Measurements from ENCODE around the gene CYB5R3. TPM values are rescaled to one million over a fixed set of nuclear protein-coding genes. Genes with fewer than 3 reads are reported as not detected.

CYB5R3 gene
- total and polyA plus RNA-seq, 4 donors = 49.4 to 210 (median 134) TPM

DNA sequence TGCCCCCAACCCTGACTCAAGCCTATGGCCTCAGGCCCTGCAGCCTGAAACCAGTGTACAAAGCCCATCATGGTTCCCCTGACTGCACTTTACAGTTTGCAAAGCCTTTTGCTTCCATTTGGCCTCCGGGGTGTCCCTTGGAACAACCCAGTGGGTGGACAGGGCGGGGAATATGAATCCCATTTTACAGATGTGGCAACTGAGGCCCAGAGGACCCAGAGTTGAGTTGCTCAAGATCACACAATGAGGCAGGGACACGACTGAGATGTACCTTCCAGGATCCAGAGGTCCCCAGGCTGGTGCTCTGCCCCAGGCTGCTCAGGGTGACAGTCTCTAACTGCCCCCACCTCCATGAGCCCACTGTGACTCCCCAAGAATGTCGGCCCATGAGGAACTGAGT, 29.1 kb downstream of the CYB5R3 start (continued):
- TF ChIP-seq, protein P1, sequence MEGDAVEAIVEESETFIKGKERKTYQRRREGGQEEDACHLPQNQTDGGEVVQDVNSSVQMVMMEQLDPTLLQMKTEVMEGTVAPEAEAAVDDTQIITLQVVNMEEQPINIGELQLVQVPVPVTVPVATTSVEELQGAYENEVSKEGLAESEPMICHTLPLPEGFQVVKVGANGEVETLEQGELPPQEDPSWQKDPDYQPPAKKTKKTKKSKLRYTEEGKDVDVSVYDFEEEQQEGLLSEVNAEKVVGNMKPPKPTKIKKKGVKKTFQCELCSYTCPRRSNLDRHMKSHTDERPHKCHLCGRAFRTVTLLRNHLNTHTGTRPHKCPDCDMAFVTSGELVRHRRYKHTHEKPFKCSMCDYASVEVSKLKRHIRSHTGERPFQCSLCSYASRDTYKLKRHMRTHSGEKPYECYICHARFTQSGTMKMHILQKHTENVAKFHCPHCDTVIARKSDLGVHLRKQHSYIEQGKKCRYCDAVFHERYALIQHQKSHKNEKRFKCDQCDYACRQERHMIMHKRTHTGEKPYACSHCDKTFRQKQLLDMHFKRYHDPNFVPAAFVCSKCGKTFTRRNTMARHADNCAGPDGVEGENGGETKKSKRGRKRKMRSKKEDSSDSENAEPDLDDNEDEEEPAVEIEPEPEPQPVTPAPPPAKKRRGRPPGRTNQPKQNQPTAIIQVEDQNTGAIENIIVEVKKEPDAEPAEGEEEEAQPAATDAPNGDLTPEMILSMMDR (IDR thresholded peaks at IDR 0.05; ENCODE audit: low read depth, low read length, missing input control) = no peak
- no peak for TF ChIP-seq JUND (IDR thresholded peaks at IDR 0.05)
- TF ChIP-seq RXRA (IDR thresholded peaks at IDR 0.05) = no peak
- TF ChIP-seq FOXA1 (IDR thresholded peaks at IDR 0.05) = no peak
- TF ChIP-seq, protein P2, sequence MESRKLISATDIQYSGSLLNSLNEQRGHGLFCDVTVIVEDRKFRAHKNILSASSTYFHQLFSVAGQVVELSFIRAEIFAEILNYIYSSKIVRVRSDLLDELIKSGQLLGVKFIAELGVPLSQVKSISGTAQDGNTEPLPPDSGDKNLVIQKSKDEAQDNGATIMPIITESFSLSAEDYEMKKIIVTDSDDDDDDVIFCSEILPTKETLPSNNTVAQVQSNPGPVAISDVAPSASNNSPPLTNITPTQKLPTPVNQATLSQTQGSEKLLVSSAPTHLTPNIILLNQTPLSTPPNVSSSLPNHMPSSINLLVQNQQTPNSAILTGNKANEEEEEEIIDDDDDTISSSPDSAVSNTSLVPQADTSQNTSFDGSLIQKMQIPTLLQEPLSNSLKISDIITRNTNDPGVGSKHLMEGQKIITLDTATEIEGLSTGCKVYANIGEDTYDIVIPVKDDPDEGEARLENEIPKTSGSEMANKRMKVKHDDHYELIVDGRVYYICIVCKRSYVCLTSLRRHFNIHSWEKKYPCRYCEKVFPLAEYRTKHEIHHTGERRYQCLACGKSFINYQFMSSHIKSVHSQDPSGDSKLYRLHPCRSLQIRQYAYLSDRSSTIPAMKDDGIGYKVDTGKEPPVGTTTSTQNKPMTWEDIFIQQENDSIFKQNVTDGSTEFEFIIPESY (IDR thresholded peaks at IDR 0.05) = no peak

DNA sequence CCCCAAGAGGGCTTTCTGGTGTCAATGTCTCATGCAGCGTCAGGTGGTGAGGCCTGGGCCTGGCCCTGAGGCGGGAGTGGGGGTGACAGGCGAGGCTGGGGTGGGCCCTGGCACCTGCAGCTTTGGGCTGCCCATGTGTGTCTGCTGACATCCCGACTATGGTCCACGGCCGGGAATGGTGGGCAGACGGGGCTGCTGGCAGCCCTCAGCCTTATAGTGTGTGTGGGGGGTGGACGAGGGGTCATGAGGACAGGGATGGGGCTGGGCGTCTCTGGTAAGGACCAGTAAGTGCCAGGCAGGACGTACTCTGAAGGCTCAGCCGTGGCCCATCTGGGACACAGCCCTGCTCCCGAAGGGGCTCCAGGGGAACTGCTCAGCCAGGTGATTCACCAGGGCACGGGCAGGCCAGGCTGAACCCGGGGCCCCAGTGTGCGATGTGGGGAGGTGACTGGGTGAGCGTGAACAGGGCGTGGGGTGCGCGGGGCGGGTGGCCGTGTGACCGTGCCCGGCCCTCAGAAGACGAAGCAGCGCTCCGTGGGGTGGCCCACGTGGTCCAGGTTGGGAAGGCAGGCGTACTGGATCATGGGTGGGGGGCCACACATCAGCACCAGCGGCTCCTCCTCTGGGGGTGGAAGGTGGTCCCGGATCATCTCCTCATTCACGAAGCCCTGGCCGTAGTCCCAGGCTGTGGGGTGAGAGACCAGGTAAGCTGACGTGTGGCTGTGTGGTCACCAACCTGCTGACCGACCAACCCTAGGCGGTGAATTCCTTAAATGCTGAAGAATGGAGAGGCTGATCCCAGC, 29.7 kb downstream of the CYB5R3 start:
- TF ChIP-seq, protein P2 (IDR thresholded peaks at IDR 0.05) = no peak
- TF ChIP-seq JUND (IDR thresholded peaks at IDR 0.05) = no peak
- TF ChIP-seq FOXA2 (IDR thresholded peaks at IDR 0.05) = no peak
- whole genome bisulfite sequencing = 96% methylated on average over 35 of the region's 35 CpGs
- H3K27ac ChIP-seq (ENCODE audit: low read depth in 1 of 2, low read length in 2 of 2) = no peak overlapping the region
- H3K27me3 ChIP-seq (ENCODE audit: control insufficient read depth in 4 of 4, insufficient read depth in 4 of 4, low read length in 3 of 4) = no peaks in the 10 kb centered on the region
- H3K9ac ChIP-seq (ENCODE audit: low read depth in 1 of 2, low read length in 2 of 2) = no peak overlapping the region
- H3K36me3 ChIP-seq (ENCODE audit: control insufficient read depth in 4 of 4, insufficient read depth in 3 of 4, low read depth in 1 of 4, low read length in 3 of 4) = peaks cover 2 to 27% (median 5%) of the 10 kb centered on the region in 4 donors
- H3K4me1 ChIP-seq (ENCODE audit: control insufficient read depth in 4 of 4, insufficient read depth in 4 of 4, low read length in 3 of 4) = peaks cover 3 to 27% (median 14%) of the 10 kb centered on the region in 4 donors
- no peaks in the 10 kb centered on the region for H3K9me3 ChIP-seq (ENCODE audit: control insufficient read depth in 4 of 4, low read length in 3 of 4)
- DNase-seq (ENCODE audit: low spot score) = no peak
- no peak overlapping the region for H3K4me3 ChIP-seq (ENCODE audit: low read depth in 1 of 3, low read length in 3 of 3)

DNA sequence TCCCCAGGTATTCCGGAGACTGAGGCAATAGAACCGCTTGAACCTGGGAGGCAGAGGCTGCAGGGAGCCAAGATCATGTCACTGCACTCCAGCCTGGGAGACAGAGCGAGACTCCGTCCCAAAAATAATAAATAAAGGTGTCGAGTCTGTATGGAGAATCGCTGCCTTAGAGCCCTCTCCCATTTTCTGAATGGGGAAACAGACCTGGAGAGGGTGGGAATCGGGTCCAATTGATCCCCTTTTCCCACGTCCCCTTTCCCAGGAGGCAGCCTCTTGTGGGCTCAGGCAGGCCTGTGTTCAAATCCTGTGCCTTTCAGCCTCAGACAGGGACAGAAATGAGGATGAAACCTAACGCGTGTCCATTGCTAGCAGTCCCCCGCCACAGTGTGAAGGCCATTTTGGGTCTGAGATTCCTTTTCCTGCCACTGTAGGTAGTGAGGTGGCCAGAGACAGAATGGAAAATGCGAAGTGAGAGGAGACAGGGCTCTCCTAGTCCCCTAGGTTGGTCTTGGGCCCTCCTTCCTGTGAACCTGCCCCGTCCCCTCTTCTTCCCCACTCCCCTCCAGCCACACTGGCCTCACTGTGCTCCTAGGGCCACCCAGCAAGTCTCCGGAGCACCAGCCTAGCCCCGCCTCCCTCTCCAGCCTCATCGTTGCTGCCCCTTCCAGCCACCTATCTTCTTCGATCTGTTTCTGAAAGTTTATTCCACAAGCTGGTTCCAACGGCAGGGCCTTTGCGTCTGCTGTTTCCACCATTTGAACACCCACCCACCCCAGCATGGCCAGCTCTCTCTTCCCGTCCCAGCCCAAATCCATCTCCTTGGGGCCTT, 31.8 kb downstream of the CYB5R3 start:
- no peak overlapping the region for H3K4me3 ChIP-seq (ENCODE audit: low read depth in 1 of 3, low read length in 3 of 3)
- WGBS = 78% methylated on average over 20 of the region's 20 CpGs
- peaks cover 0 to 16% (median 3%) of the 10 kb centered on the region in 4 donors for H3K36me3 ChIP-seq (ENCODE audit: control insufficient read depth in 4 of 4, insufficient read depth in 3 of 4, low read depth in 1 of 4, low read length in 3 of 4)
- no peaks in the 10 kb centered on the region for H3K9me3 ChIP-seq (ENCODE audit: control insufficient read depth in 4 of 4, low read length in 3 of 4)
- no peak for DNase-seq (ENCODE audit: low spot score)
- H3K27me3 ChIP-seq (ENCODE audit: control insufficient read depth in 4 of 4, insufficient read depth in 4 of 4, low read length in 3 of 4) = no peaks in the 10 kb centered on the region
- peaks cover 6 to 33% (median 22%) of the 10 kb centered on the region in 4 donors for H3K4me1 ChIP-seq (ENCODE audit: control insufficient read depth in 4 of 4, insufficient read depth in 4 of 4, low read length in 3 of 4)
- H3K27ac ChIP-seq (ENCODE audit: low read depth in 1 of 2, low read length in 2 of 2) = no peak overlapping the region
- H3K9ac ChIP-seq (ENCODE audit: low read depth in 1 of 2, low read length in 2 of 2) = no peak overlapping the region
- TF ChIP-seq JUND (IDR thresholded peaks at IDR 0.05) (no peak), HNF4G (IDR thresholded peaks at IDR 0.05) (no peak), FOXA1 (IDR thresholded peaks at IDR 0.05) (no peak), GABPA (IDR thresholded peaks at IDR 0.05 in 1 of 2, conservative IDR thresholded peaks at IDR 0.05 in 1 of 2) (no peak), FOXA2 (IDR thresholded peaks at IDR 0.05) (no peak), TAF1 (conservative IDR thresholded peaks at IDR 0.05) (no peak), NR2F2 (IDR thresholded peaks at IDR 0.05) (no peak)
- TF ChIP-seq, protein P3, sequence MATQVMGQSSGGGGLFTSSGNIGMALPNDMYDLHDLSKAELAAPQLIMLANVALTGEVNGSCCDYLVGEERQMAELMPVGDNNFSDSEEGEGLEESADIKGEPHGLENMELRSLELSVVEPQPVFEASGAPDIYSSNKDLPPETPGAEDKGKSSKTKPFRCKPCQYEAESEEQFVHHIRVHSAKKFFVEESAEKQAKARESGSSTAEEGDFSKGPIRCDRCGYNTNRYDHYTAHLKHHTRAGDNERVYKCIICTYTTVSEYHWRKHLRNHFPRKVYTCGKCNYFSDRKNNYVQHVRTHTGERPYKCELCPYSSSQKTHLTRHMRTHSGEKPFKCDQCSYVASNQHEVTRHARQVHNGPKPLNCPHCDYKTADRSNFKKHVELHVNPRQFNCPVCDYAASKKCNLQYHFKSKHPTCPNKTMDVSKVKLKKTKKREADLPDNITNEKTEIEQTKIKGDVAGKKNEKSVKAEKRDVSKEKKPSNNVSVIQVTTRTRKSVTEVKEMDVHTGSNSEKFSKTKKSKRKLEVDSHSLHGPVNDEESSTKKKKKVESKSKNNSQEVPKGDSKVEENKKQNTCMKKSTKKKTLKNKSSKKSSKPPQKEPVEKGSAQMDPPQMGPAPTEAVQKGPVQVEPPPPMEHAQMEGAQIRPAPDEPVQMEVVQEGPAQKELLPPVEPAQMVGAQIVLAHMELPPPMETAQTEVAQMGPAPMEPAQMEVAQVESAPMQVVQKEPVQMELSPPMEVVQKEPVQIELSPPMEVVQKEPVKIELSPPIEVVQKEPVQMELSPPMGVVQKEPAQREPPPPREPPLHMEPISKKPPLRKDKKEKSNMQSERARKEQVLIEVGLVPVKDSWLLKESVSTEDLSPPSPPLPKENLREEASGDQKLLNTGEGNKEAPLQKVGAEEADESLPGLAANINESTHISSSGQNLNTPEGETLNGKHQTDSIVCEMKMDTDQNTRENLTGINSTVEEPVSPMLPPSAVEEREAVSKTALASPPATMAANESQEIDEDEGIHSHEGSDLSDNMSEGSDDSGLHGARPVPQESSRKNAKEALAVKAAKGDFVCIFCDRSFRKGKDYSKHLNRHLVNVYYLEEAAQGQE (IDR thresholded peaks at IDR 0.05) = no peak
- TF ChIP-seq, protein P1 (IDR thresholded peaks at IDR 0.05; ENCODE audit: low read depth, low read length, missing input control) = no peak
- TF ChIP-seq, protein P2 (IDR thresholded peaks at IDR 0.05) = no peak

Data from liver (tissue), 9 donors.